Spleen (tissue), 11 donors: ENCODE results near the gene NHERF1. TPM values are rescaled to one million over a fixed set of nuclear protein-coding genes. Genes with fewer than 3 reads are reported as not detected.

Experiments
- DNase-seq: peaks from one replicate; pipeline ENCODE4 v3.0.0-alpha.2; 2020
- H3K27ac ChIP-seq, 8 donors: fragments of 200-600 bp; sonication (generic) in 7 of 8; 1 replicate in 4 of 8; 2 replicates in 4 of 8; pipeline versions ENCODE4 v1.5.0 to v1.8.0; 2016 to 2021; ENCODE audit warnings: inconsistent platforms in 4 of 8, mild to moderate bottlenecking in 4 of 8, moderate library complexity in 1 of 8
- H3K27me3 ChIP-seq, 7 donors: fragments of 200-600 bp; sonication (generic) in 6 of 7; replicated peaks in 1 of 7; 1 replicate in 4 of 7; 2 replicates in 3 of 7; pipeline versions ENCODE4 v1.5.0 to v1.8.0; 2016 to 2021; ENCODE audit warnings: inconsistent platforms in 3 of 7, mild to moderate bottlenecking in 1 of 7
- H3K36me3 ChIP-seq, 6 donors: fragments of 200-600 bp; sonication (generic) in 5 of 6; 1 replicate in 4 of 6; 2 replicates in 2 of 6; pipeline versions ENCODE4 v1.5.0 to v1.8.0; 2016 to 2021; ENCODE audit warnings: inconsistent platforms in 2 of 6
- H3K4me1 ChIP-seq, 6 donors: fragments of 200-600 bp; sonication (generic) in 5 of 6; 1 replicate in 3 of 6; 2 replicates in 3 of 6; pipeline versions ENCODE4 v1.5.0 to v1.8.0; 2016 to 2021; ENCODE audit warnings: inconsistent platforms in 3 of 6
- H3K4me3 ChIP-seq, 8 donors: fragments of 200-600 bp; sonication (generic) in 7 of 8; 1 replicate in 4 of 8; 2 replicates in 4 of 8; pipeline versions ENCODE4 v1.5.0 to v1.8.0; 2016 to 2021; ENCODE audit warnings: inconsistent platforms in 4 of 8, mild to moderate bottlenecking in 4 of 8, moderate library complexity in 2 of 8
- H3K9me3 ChIP-seq, 8 donors: fragments of 200-600 bp; sonication (generic) in 7 of 8; 1 replicate in 4 of 8; 2 replicates in 4 of 8; pipeline versions ENCODE4 v1.5.0 to v1.8.0; 2016 to 2021; ENCODE audit warnings: inconsistent platforms in 4 of 8
- CTCF ChIP-seq, 11 experiments: fragments of 200-600 bp in 7 of 11; fragments of 450-650 bp in 4 of 11; sonication (generic) in 4 of 11; IDR thresholded peaks in 8 of 11; conservative IDR thresholded peaks in 3 of 11; 1 replicate in 7 of 11; 2 replicates in 4 of 11; pipeline versions ENCODE4 v1.4.0 to v1.8.0; 2016 to 2021; ENCODE audit warnings: antibody characterized with exemption in 11 of 11, inconsistent platforms in 4 of 11, mild to moderate bottlenecking in 1 of 11
- POLR2A ChIP-seq, 3 donors: fragments of 450-650 bp; IDR thresholded peaks; one replicate each; pipeline ENCODE4 v1.5.1; 2017; ENCODE audit warnings: antibody characterized with exemption in 3 of 3, mild to moderate bottlenecking in 1 of 3
- POLR2AphosphoS5 ChIP-seq, 3 donors: sonication (generic); formaldehyde crosslinking; IDR thresholded peaks; one replicate each; pipeline ENCODE4 v1.5.1; 2017; ENCODE audit warnings: antibody characterized with exemption in 3 of 3
- WGBS, 5 donors: extraction: QIAGEN DNeasy Blood & Tissue Kit in 3 of 5; methylation state at CpG; one replicate each; pipeline versions ENCODE4 v1.1.5 to v1.1.7; 2013 to 2018; 5-methylcytosine and 5-hydroxymethylcytosine counted together
- intact Hi-C: fragments of 100-400 bp; cut with DNase I; formaldehyde crosslinking; loops from one replicate; pipeline ENCODE4 v1.15.0; 2023; ENCODE audit warnings: low total_unique reads
- polyA plus RNA-seq, 3 donors: library from polyadenylated mRNA; stranded (reverse); fragments of 200-250 nt; gene quantifications; one replicate each; pipeline ENCODE4 v1.2.1, GENCODE V29; 2013
- total RNA-seq, 7 donors: library from RNA; depleted of rRNA in 3 of 7; stranded (reverse); fragments of >200 nt in 3 of 7; fragmentation: NEBNext Ultra II Directional in 4 of 7; extraction: Animal tissue kit (Norgen Biotek cat#: 25700) in 4 of 7; gene quantifications; one replicate each; pipeline versions ENCODE4 v1.1.0 to v1.2.1, GENCODE V29; 2016 to 2021
- donor health status: healthy with polysubstance abuse.
- donor health status: DM: no; HTN: no; CAD: no; lungs with moderate emphysema.
- donor health status: DM: no; HTN: no; CAD: no.
- donor health status: Bipolar disorder and iron deficiency.
- donor health status: healthy.
- donor health status: DM: no; HTN: no; CAD: no.
- donor health status: DM: yes; HTN: yes; CAD: no.

The NHERF1 gene
- total and polyA plus RNA-seq, 10 donors = 28.7 to 85.6 (median 52.0) TPM

GRCh38 chr17:74769266-74769855 is 20.9 kb downstream of the NHERF1 start:
- Histone ChIP-seq H3K27me3 (no peaks in the 10 kb centered on the region), H3K4me1 (peaks cover 0 to 55% (median 11%) of the 10 kb centered on the region in 6 donors), H3K9me3 (no peaks in the 10 kb centered on the region), H3K36me3 (peaks cover 0 to 100% (median 90%) of the 10 kb centered on the region in 6 donors), H3K27ac (peak overlapping the region in 1 of 8 donors; percentile 30), H3K4me3 (no peak overlapping the region)
- TF ChIP-seq CTCF (IDR thresholded peaks at IDR 0.05 in 8 of 11, conservative IDR thresholded peaks at IDR 0.05 in 3 of 11) (no peak), POLR2A (IDR thresholded peaks at IDR 0.05) (no peak), POLR2AphosphoS5 (IDR thresholded peaks at IDR 0.05) (no peak)
- no peak for DNase-seq
- 57 to 82% (median 67%) methylated on average over 5 to 6 of the region's 6 CpGs for WGBS, 5 donors
- intact Hi-C loops = no loop called here

- H3K27ac ChIP-seq = peak overlapping the region in 3 of 8 donors; percentile 1 to 53 (median 30)
- H3K36me3 ChIP-seq = peaks cover 0 to 94% (median 85%) of the 10 kb centered on the region in 6 donors
- no peak for TF ChIP-seq POLR2A (IDR thresholded peaks at IDR 0.05)
- TF ChIP-seq CTCF (IDR thresholded peaks at IDR 0.05 in 8 of 11, conservative IDR thresholded peaks at IDR 0.05 in 3 of 11) = no peak
- no peaks in the 10 kb centered on the region for H3K9me3 ChIP-seq
- 73 to 87% (median 79%) methylated on average over 5 of the region's 5 CpGs for WGBS, 5 donors
- H3K27me3 ChIP-seq = no peaks in the 10 kb centered on the region
- H3K4me3 ChIP-seq = no peak overlapping the region
- DNase-seq = no peak
- H3K4me1 ChIP-seq = peaks cover 3 to 58% (median 17%) of the 10 kb centered on the region in 6 donors
- intact Hi-C loops = no loop called here
Measured at GRCh38 chr17:74769856-74770497, 21.5 kb downstream of the NHERF1 start.

GRCh38 chr17:74770498-74771318 is 22.3 kb downstream of the NHERF1 start:
- H3K27me3 ChIP-seq = no peaks in the 10 kb centered on the region
- no peaks in the 10 kb centered on the region for H3K9me3 ChIP-seq
- no peak overlapping the region for H3K4me3 ChIP-seq
- peaks cover 10 to 65% (median 25%) of the 10 kb centered on the region in 6 donors for H3K4me1 ChIP-seq
- peak overlapping the region in 3 of 8 donors; percentile 1 to 53 (median 30) for H3K27ac ChIP-seq
- 57 to 74% (median 66%) methylated on average over 13 to 16 of the region's 16 CpGs for WGBS, 5 donors
- TF ChIP-seq CTCF (IDR thresholded peaks at IDR 0.05 in 8 of 11, conservative IDR thresholded peaks at IDR 0.05 in 3 of 11) = peak; percentile 70 to 89 (median 79)
- no peak for TF ChIP-seq POLR2A (IDR thresholded peaks at IDR 0.05)
- peak; percentile 70 to 81 (median 72) for TF ChIP-seq POLR2AphosphoS5 (IDR thresholded peaks at IDR 0.05)
- DNase-seq = peak; percentile 94
- intact Hi-C loops = no loop called here
- peaks cover 0 to 86% (median 78%) of the 10 kb centered on the region in 6 donors for H3K36me3 ChIP-seq
